Erythroblast (primary cell): ENCODE measurements around the gene CPHXL2.

Experiments
- GATA1 ChIP-seq: IDR thresholded peaks from 2 replicates; pipeline ENCODE4 v1.6.1; 2011; ENCODE audit warnings: low read depth, mild to moderate bottlenecking, control low read depth, low read length, moderate library complexity
- POLR2A ChIP-seq: IDR thresholded peaks from 2 replicates; pipeline ENCODE4 v1.6.1; 2011; ENCODE audit warnings: mild to moderate bottlenecking, low read length

DNA sequence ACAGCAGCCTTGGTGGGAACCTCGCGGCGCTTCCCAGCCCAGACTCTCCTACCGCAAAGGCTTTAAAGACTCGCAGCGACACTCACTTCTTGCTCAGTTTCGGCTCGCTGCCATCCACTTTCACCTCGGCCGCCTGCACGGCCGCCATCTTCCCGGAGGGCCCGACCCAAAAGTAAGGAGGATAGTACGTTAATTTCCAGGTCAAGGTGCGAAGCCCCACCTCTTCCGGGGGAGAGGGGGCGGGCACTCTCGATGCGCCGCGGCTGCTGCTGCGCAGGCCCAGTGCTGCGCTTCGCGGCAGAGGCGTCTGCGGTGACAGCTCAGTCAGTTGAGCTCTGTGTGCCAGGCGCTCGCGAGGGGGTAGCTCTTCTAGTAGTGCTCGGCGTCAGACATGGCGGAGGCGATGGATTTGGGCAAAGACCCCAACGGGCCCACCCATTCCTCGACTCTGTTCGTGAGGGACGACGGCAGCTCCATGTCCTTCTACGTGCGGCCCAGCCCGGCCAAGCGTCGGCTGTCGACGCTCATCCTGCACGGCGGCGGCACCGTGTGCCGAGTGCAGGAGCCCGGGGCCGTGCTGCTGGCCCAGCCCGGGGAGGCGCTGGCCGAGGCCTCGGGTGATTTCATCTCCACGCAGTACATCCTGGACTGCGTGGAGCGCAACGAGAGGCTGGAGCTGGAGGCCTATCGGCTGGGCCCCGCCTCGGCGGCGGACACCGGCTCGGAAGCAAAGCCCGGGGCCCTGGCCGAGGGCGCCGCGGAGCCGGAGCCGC, 29.1 kb downstream of the CPHXL2 start, which contains the start of the genes KARS1 and TERF2IP:
- TF ChIP-seq POLR2A (peak; percentile 99), GATA1 (no peak)
